Esophagus muscularis mucosa (tissue), 4 donors: ENCODE measurements around the gene NT5M. TPM values are rescaled to one million over a fixed set of nuclear protein-coding genes. Genes with fewer than 3 reads are reported as not detected.

Experiments
- DNase-seq: peaks from one replicate; pipeline ENCODE4 v3.0.0-alpha.2; 2017; ENCODE audit errors: extremely low spot score
- H3K27ac ChIP-seq, 4 donors: fragments of 200-600 bp; sonication (generic); replicated peaks in 1 of 4; 1 replicate in 3 of 4; 2 replicates in 1 of 4; pipeline ENCODE4 v1.5.1; 2016 to 2019; ENCODE audit warnings: mild to moderate bottlenecking in 1 of 4
- H3K27me3 ChIP-seq, 4 donors: fragments of 200-600 bp; sonication (generic); one replicate each; pipeline versions ENCODE4 v1.5.1 to v1.6.0; 2016 to 2019
- H3K36me3 ChIP-seq, 4 donors: fragments of 200-600 bp; sonication (generic); one replicate each; pipeline ENCODE4 v1.5.1; 2016 to 2019
- H3K4me1 ChIP-seq, 4 donors: fragments of 200-600 bp; sonication (generic); one replicate each; pipeline ENCODE4 v1.5.1; 2016 to 2019
- H3K4me3 ChIP-seq, 4 donors: fragments of 200-600 bp; sonication (generic); 1 replicate in 2 of 4; 2 replicates in 2 of 4; pipeline ENCODE4 v1.5.1; 2016 to 2019; ENCODE audit warnings: mild to moderate bottlenecking in 4 of 4, moderate library complexity in 1 of 4
- H3K9me3 ChIP-seq, 4 donors: fragments of 200-600 bp; sonication (generic); 1 replicate in 3 of 4; 2 replicates in 1 of 4; pipeline ENCODE4 v1.5.1; 2016 to 2019
- EP300 ChIP-seq: sonication (generic); formaldehyde crosslinking; IDR thresholded peaks from one replicate; pipeline ENCODE4 v1.6.1; 2017; ENCODE audit warnings: antibody characterized with exemption
- POLR2A ChIP-seq: fragments of 450-650 bp; IDR thresholded peaks from one replicate; pipeline ENCODE4 v1.6.1; 2017; ENCODE audit warnings: antibody characterized with exemption, moderate library complexity, mild to moderate bottlenecking, low read depth
- POLR2AphosphoS5 ChIP-seq, 2 donors: sonication (generic); formaldehyde crosslinking; IDR thresholded peaks; one replicate each; pipeline ENCODE4 v1.6.1; 2017; ENCODE audit warnings: antibody characterized with exemption in 2 of 2
- WGBS: methylation state at CpG from one replicate; pipeline ENCODE4 v1.1.5; 2018; 5-methylcytosine and 5-hydroxymethylcytosine counted together
- intact Hi-C: fragments of 100-400 bp; cut with DNase I; formaldehyde crosslinking; loops from one replicate; pipeline ENCODE4 v1.15.1; 2023
- total RNA-seq, 4 donors: library from RNA; depleted of rRNA; stranded (reverse); fragments of >200 nt; gene quantifications; one replicate each; pipeline versions ENCODE4 v1.1.0 to v1.2.1, GENCODE V29; 2016
- TF ChIP-seq, protein P1 (sequence below), 3 experiments: fragments of 200-600 bp in 2 of 3; fragments of 450-650 bp in 1 of 3; sonication (generic) in 2 of 3; IDR thresholded peaks; one replicate each; pipeline ENCODE4 v1.5.1; 2017 to 2019; ENCODE audit warnings: antibody characterized with exemption in 3 of 3, mild to moderate bottlenecking in 2 of 3, moderate library complexity in 1 of 3

NT5M gene
- total RNA-seq, 4 donors from 2014 or later, result 4.3 to 11.5 (median 7.0) TPM

DNA sequence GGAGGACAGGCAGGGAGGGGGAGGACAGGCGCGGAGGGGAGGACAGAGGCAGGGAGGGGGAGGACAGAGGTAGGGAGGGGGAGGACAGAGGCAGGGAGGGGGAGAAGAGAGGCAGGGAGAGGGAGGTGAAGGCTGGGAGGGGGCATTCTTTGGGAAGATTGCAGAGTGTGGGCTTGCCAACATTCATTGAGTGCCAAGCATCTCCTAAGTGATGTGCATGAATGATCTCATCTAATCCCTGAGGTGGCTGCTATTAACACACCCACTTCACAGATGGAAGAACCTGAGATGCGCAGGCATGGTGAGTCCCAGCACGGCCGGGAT is 58.3 kb downstream of the NT5M start:
- TF ChIP-seq, protein P1, sequence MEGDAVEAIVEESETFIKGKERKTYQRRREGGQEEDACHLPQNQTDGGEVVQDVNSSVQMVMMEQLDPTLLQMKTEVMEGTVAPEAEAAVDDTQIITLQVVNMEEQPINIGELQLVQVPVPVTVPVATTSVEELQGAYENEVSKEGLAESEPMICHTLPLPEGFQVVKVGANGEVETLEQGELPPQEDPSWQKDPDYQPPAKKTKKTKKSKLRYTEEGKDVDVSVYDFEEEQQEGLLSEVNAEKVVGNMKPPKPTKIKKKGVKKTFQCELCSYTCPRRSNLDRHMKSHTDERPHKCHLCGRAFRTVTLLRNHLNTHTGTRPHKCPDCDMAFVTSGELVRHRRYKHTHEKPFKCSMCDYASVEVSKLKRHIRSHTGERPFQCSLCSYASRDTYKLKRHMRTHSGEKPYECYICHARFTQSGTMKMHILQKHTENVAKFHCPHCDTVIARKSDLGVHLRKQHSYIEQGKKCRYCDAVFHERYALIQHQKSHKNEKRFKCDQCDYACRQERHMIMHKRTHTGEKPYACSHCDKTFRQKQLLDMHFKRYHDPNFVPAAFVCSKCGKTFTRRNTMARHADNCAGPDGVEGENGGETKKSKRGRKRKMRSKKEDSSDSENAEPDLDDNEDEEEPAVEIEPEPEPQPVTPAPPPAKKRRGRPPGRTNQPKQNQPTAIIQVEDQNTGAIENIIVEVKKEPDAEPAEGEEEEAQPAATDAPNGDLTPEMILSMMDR (IDR thresholded peaks at IDR 0.05), result no peak
- TF ChIP-seq POLR2A, result no peak
- TF ChIP-seq POLR2AphosphoS5 (IDR thresholded peaks at IDR 0.05), result no peak
- no peak for TF ChIP-seq EP300
- Histone ChIP-seq H3K27ac (no peak overlapping the region), H3K36me3 (no peaks in the 10 kb centered on the region), H3K4me3 (no peak overlapping the region), H3K27me3 (peaks cover 0 to 50% (median 0%) of the 10 kb centered on the region in 4 donors), H3K4me1 (peaks cover 0 to 11% (median 2%) of the 10 kb centered on the region in 4 donors), H3K9me3 (peaks cover 0 to 11% (median 0%) of the 10 kb centered on the region in 4 donors)
- intact Hi-C loops, result no loop called here
- 77% methylated on average over 5 of the region's 5 CpGs for WGBS
- no peak for DNase-seq

DNA sequence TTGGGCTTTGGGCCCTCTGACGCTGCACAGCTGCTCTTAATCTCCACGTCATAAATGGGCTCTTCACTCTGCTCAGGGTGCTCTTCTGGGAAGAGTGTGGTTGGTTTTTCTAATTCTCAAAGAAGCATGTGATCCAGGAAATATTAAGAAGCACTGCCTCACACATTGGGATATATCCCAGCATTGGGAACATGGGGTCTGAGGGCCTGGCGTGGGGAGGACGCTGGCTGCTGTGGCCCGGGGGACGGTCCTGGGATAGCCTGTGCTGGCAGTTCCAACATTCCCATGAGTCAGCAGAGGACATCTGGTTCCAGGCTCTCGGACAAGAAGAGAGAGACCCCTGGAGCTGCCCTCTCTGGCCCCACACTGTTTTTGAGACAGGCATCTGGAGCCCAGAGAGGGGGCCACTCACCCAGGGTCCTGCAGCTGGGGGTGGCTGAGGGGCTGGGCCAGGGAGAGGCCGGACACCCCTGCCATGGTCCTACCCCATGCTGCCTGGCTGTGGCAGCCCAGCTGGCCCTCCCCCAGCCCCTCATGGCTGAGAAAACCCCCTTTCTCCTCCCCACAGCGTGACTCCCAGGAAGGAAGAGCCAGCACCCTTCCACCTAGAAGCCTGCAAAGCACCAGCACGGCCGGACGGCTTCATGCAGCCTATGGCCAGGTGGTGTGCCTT is 58.8 kb downstream of the NT5M start:
- H3K27me3 ChIP-seq, result peaks cover 0 to 55% (median 0%) of the 10 kb centered on the region in 4 donors
- peaks cover 0 to 11% (median 2%) of the 10 kb centered on the region in 4 donors for H3K4me1 ChIP-seq
- DNase-seq, result no peak
- peaks cover 0 to 11% (median 0%) of the 10 kb centered on the region in 4 donors for H3K9me3 ChIP-seq
- TF ChIP-seq POLR2A, result no peak
- peak in 1 of 2 donors; percentile 5 for TF ChIP-seq POLR2AphosphoS5 (IDR thresholded peaks at IDR 0.05)
- TF ChIP-seq, protein P1 (IDR thresholded peaks at IDR 0.05), result no peak
- TF ChIP-seq EP300, result no peak
- WGBS, result 74% methylated on average over 6 of the region's 12 CpGs
- no peak overlapping the region for H3K27ac ChIP-seq
- intact Hi-C loops, result no loop called here
- no peaks in the 10 kb centered on the region for H3K36me3 ChIP-seq
- no peak overlapping the region for H3K4me3 ChIP-seq

DNA sequence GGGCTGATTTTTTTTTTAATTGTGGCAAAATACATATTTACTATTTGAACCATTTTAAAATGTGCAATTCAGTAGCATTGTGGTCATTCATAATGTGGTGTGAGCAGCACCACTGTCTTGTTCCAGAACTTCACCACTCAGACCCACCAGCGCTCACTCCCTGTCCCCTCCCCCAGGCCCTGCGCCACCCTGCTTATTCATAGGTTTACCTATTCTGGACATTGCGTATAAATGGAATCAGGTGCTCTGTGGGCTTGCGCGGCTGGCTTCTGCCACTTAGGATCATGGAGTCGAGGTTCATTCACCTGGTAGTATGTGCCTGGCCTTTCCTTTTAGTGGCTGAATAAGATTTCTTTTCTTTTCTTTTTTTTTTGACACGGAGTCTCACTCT is 59.4 kb downstream of the NT5M start:
- TF ChIP-seq, protein P1 (IDR thresholded peaks at IDR 0.05), result no peak
- TF ChIP-seq POLR2A (no peak), EP300 (no peak), POLR2AphosphoS5 (IDR thresholded peaks at IDR 0.05) (no peak)
- DNase-seq, result no peak
- H3K4me3 ChIP-seq, result no peak overlapping the region
- no peak overlapping the region for H3K27ac ChIP-seq
- WGBS, result 96% methylated on average over 7 of the region's 7 CpGs
- H3K4me1 ChIP-seq, result peaks cover 0 to 11% (median 2%) of the 10 kb centered on the region in 4 donors
- H3K27me3 ChIP-seq, result peaks cover 0 to 60% (median 0%) of the 10 kb centered on the region in 4 donors
- intact Hi-C loops, result no loop called here
- H3K9me3 ChIP-seq, result peaks cover 0 to 11% (median 0%) of the 10 kb centered on the region in 4 donors
- H3K36me3 ChIP-seq, result no peaks in the 10 kb centered on the region

DNA sequence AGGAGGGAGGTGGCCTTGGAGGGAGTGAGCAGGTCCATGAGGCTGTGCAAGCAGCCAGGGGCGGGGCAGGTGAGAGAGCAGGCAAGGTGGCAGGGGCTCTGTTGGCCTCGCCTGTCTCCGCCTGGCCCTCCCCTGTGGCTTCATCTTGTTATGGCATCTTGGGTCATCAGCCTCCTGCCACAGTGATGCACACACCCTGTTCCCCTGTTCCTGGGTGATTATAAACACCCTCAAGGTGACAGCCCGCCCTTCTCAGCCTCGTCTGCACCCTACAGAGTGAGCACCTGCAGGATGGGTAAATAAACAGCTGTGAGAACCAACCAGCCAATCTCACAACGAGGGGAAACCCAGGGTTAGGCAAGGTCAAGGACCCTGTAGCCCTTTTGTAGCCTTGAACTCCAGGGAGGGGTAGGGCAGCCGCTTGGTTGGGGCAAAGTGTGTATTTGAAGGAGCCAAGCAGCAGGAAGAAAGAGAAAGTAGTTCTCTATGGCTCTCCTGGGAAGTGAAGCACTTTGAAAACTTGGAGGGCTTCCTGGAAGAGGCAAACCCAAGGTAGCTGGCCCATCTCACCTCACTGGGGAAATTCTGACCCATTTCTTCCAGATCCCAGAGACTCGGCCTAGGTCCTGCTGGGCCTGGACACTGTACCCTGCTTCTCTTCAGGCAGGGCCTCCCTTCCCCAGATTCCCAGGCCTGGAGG is 60.6 kb downstream of the NT5M start:
- TF ChIP-seq EP300 (no peak), POLR2AphosphoS5 (IDR thresholded peaks at IDR 0.05) (no peak), POLR2A (no peak)
- TF ChIP-seq, protein P1 (IDR thresholded peaks at IDR 0.05), result no peak
- peaks cover 0 to 11% (median 2%) of the 10 kb centered on the region in 4 donors for H3K4me1 ChIP-seq
- H3K27me3 ChIP-seq, result peaks cover 0 to 65% (median 0%) of the 10 kb centered on the region in 4 donors
- 72% methylated on average over 8 of the region's 8 CpGs for WGBS
- DNase-seq, result no peak
- intact Hi-C loops, result no loop called here
- H3K4me3 ChIP-seq, result no peak overlapping the region
- no peaks in the 10 kb centered on the region for H3K36me3 ChIP-seq
- H3K9me3 ChIP-seq, result peaks cover 0 to 11% (median 0%) of the 10 kb centered on the region in 4 donors
- H3K27ac ChIP-seq, result no peak overlapping the region
